Naive B cell (primary cell): ENCODE results near the gene FGF2. TPM values are rescaled to one million over a fixed set of nuclear protein-coding genes. Genes with fewer than 3 reads are reported as not detected.
A peak's percentile ranks its signal among the peaks of the same experiment; 100 is the strongest.
"Not testable (repeated sequence)": the region's sequence is repeated elsewhere in the genome, so short reads cannot be mapped to it uniquely, and the experiment has no call there.

Experiments used
- ATAC-seq, 2 donors: fragments of 150-1000 bp; cut with Tn5 transposase; 2 replicates each; pipeline ENCODE4 v1.10.0; 2021; ENCODE audit warnings: low read depth in 2 of 2, mild to moderate bottlenecking in 2 of 2, moderate library complexity in 2 of 2
- DNase-seq: peaks from one replicate; pipeline ENCODE4 v3.0.0; 2022
- H3K27ac Mint-ChIP-seq, 6 donors: one replicate each; pipeline ENCODE4 v1.8.0; 2020 to 2022; ENCODE audit warnings: mild to moderate bottlenecking in 6 of 6, mixed read lengths in 6 of 6, moderate library complexity in 5 of 6, inconsistent platforms in 2 of 6
- H3K27me3 Mint-ChIP-seq, 3 donors: one replicate each; pipeline ENCODE4 v1.8.0; 2021 to 2022; ENCODE audit warnings: mixed read lengths in 3 of 3, mild to moderate bottlenecking in 1 of 3
- H3K36me3 Mint-ChIP-seq, 2 donors: one replicate each; pipeline ENCODE4 v1.8.0; 2020 to 2022; ENCODE audit warnings: mixed read lengths in 2 of 2, inconsistent platforms in 1 of 2, mild to moderate bottlenecking in 1 of 2
- H3K4me1 Mint-ChIP-seq, 3 donors: one replicate each; pipeline ENCODE4 v1.8.0; 2020 to 2022; ENCODE audit warnings: mixed read lengths in 3 of 3, inconsistent platforms in 1 of 3, mild to moderate bottlenecking in 1 of 3, moderate library complexity in 1 of 3
- H3K4me3 Mint-ChIP-seq, 8 donors: one replicate each; pipeline ENCODE4 v1.8.0; 2020 to 2022; ENCODE audit warnings: mild to moderate bottlenecking in 8 of 8, mixed read lengths in 8 of 8, moderate library complexity in 8 of 8, inconsistent platforms in 2 of 8
- H3K9me3 Mint-ChIP-seq, 7 donors: one replicate each; pipeline ENCODE4 v1.8.0; 2020 to 2022; ENCODE audit warnings: mixed read lengths in 7 of 7, mild to moderate bottlenecking in 5 of 7, inconsistent platforms in 2 of 7, moderate library complexity in 1 of 7
- polyA plus RNA-seq, 6 donors: library from polyadenylated mRNA; unstranded; fragments of 300-500 nt; fragmentation: Illumina TruSeq; gene quantifications; one replicate each; pipeline ENCODE4 v1.2.3, GENCODE V29; 2021; ENCODE audit warnings: low read depth in 6 of 6

Gene FGF2
- polyA plus RNA-seq: under 1 TPM in 3 of 6 donors, not detected in 3; 0.06 to 0.17 (median 0.08) TPM

DNA sequence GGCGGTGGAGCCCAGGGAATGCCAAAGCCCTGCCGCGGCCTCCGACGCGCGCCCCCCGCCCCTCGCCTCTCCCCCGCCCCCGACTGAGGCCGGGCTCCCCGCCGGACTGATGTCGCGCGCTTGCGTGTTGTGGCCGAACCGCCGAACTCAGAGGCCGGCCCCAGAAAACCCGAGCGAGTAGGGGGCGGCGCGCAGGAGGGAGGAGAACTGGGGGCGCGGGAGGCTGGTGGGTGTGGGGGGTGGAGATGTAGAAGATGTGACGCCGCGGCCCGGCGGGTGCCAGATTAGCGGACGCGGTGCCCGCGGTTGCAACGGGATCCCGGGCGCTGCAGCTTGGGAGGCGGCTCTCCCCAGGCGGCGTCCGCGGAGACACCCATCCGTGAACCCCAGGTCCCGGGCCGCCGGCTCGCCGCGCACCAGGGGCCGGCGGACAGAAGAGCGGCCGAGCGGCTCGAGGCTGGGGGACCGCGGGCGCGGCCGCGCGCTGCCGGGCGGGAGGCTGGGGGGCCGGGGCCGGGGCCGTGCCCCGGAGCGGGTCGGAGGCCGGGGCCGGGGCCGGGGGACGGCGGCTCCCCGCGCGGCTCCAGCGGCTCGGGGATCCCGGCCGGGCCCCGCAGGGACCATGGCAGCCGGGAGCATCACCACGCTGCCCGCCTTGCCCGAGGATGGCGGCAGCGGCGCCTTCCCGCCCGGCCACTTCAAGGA is at the start of gene FGF2:
Gene FGF2 (plus strand): TSS at position 279 of the 705 bp plus-strand sequence. CDS start 344 bp downstream, at position 623.
- peaks cover 5 to 8% of the 10 kb centered on the region in 2 donors for H3K36me3 Mint-ChIP-seq
- H3K4me3 Mint-ChIP-seq: peak within 1 kb of the TSS; percentile 76 to 92 (median 90)
- H3K4me1 Mint-ChIP-seq: peaks cover 12 to 16% (median 15%) of the 10 kb centered on the region in 3 donors
- DNase-seq (no peak), ATAC-seq (peak in 1 of 2 donors; percentile 10)
- H3K9me3 Mint-ChIP-seq: peaks cover 3 to 25% (median 9%) of the 10 kb centered on the region in 7 donors
- peaks cover 59 to 81% (median 71%) of the 10 kb centered on the region in 3 donors for H3K27me3 Mint-ChIP-seq
- peak within 1 kb of the TSS in 3 of 6 donors; percentile 12 to 76 (median 60) for H3K27ac Mint-ChIP-seq

DNA sequence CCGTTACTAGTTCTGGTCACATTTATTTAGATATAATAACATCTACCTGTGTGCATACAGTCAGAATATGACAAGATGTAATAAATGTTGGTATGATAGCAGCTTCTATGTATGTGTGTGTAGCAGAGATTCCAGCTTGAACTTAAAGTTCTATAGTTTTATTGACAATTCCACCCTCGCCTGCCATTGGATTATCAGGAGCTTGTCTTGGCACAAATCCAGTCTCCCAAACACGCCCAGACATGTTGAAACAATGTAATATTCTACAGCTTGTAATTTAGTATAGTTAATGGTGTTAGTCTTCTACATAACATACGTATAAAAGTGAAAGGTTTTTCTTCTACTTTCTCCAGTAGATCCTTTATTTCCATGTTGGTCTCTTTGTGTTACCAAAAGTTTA is 49.7 kb upstream of the FGF2 start:
- Mint-ChIP-seq H3K4me1 (no peaks in the 10 kb centered on the region), H3K36me3 (no peaks in the 10 kb centered on the region), H3K27me3 (peaks cover 0 to 5% (median 5%) of the 10 kb centered on the region in 3 donors), H3K27ac (no peak overlapping the region), H3K9me3 (no peaks in the 10 kb centered on the region), H3K4me3 (no peak overlapping the region)
- DNase-seq (no peak), ATAC-seq (no peak)

- H3K36me3 Mint-ChIP-seq: no peaks in the 10 kb centered on the region
- peaks cover 0 to 16% (median 6%) of the 10 kb centered on the region in 3 donors for H3K27me3 Mint-ChIP-seq
- H3K27ac Mint-ChIP-seq: no peak overlapping the region
- H3K4me3 Mint-ChIP-seq: no peak overlapping the region
- ATAC-seq: no peak
- no peaks in the 10 kb centered on the region for H3K9me3 Mint-ChIP-seq
- no peaks in the 10 kb centered on the region for H3K4me1 Mint-ChIP-seq
- no peak for DNase-seq
Observed at GRCh38 chr4:122777846-122778673, 48.6 kb upstream of the FGF2 start.

DNA sequence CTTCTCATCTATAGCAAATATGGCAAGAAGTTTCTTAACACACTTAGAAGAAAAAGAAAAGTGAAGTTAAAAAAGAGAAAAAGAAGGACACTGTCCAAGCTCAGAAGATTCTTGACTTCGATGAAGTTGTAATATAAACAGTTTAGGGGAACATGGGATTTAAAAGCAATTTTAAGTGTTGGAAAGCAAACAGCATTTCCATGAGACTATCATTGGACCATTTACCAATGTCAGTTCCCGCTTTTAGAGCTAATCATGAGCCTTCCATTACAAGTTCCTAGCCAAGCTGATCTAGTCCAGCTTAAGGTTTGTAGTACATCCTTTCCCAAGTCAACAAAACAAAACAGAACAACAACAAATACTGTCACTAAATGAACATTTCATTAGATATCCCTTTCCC is 45.1 kb upstream of the FGF2 start:
- H3K27me3 Mint-ChIP-seq: peaks cover 0 to 22% (median 6%) of the 10 kb centered on the region in 3 donors
- no peak for DNase-seq
- no peak overlapping the region for H3K4me3 Mint-ChIP-seq
- ATAC-seq: no peak
- H3K4me1 Mint-ChIP-seq: peaks cover 0 to 4% (median 0%) of the 10 kb centered on the region in 3 donors
- no peak overlapping the region for H3K27ac Mint-ChIP-seq
- H3K36me3 Mint-ChIP-seq: peaks cover 0 to 3% of the 10 kb centered on the region in 2 donors
- H3K9me3 Mint-ChIP-seq: peaks cover 0 to 6% (median 2%) of the 10 kb centered on the region in 7 donors

DNA sequence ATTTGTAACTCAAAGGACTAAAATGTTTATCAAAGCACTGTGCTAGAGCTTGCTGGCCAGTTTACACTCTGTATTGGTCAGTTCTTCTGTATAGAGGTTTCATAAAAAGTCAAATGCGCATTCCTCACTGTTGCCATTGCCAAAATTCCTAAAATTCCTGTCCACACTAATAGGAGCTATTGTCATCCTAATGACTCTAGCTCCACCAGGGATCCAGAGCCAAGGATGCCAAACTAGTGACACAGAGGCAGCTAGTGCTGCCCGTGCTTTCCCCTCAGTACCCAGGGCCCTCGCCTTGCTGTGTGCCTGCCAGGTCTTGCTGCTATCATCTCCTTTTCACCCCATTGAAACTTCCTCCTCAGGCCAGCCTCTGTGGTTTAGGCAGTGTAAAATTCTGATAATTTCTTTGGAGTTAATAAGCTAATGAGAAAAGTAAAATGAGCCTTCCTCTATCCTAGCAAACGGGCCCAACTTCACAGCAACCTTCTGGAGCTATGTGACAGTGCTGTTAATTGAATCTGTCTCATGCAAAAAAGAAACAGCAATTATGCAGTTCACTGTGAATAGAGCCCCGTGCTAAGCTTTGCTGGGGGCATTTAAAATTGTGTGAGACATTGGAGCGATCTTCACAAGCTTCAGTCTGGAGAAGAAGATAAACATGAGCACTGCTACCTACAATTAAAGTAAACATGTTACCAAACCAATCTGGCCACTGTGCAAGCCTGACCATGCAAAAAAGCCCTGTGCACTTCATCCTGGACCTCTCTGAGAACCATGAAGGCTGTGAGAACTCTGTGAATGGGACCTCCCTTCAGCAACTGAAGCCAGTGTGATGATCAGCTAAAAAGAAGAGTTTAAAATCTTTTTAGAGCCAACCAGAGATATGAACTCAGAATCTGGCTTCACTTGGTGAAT is 43.1 kb upstream of the FGF2 start:
- H3K27ac Mint-ChIP-seq: no peak overlapping the region
- peaks cover 0 to 4% (median 0%) of the 10 kb centered on the region in 3 donors for H3K4me1 Mint-ChIP-seq
- DNase-seq: no peak
- ATAC-seq: no peak
- peaks cover 0 to 22% (median 6%) of the 10 kb centered on the region in 3 donors for H3K27me3 Mint-ChIP-seq
- no peak overlapping the region for H3K4me3 Mint-ChIP-seq
- peaks cover 2 to 6% (median 4%) of the 10 kb centered on the region in 7 donors for H3K9me3 Mint-ChIP-seq
- H3K36me3 Mint-ChIP-seq: peaks cover 0 to 4% of the 10 kb centered on the region in 2 donors

DNA sequence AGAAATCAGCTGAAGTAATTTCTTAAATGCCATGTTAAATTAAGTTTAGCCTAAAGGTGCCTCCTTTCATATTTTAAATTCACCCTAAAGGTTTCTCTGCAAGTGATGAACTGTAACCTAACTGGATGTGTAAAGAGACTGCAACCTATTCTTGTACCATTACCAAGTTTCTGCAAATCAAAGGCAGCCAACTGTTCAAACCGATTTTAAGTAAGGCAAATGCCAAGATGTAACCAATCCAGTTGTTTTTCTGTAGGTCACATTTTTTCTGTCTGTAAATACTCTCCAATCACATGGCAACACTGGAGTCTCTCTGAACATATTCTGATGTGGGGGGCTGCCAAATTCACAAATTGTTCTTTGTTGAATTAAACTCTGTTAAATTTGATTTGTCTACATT is 42.4 kb upstream of the FGF2 start:
- Mint-ChIP-seq H3K4me1 (peaks cover 0 to 4% (median 0%) of the 10 kb centered on the region in 3 donors), H3K36me3 (peaks cover 0 to 4% of the 10 kb centered on the region in 2 donors), H3K27me3 (peaks cover 0 to 22% (median 6%) of the 10 kb centered on the region in 3 donors), H3K4me3 (peak overlapping the region in 1 of 8 donors; percentile 9), H3K9me3 (peaks cover 2 to 6% (median 4%) of the 10 kb centered on the region in 7 donors), H3K27ac (no peak overlapping the region)
- no peak for DNase-seq
- no peak for ATAC-seq

- Mint-ChIP-seq H3K27ac (peak overlapping the region in 1 of 6 donors; percentile 71), H3K36me3 (peaks cover 0 to 4% of the 10 kb centered on the region in 2 donors), H3K4me1 (peaks cover 0 to 4% (median 0%) of the 10 kb centered on the region in 3 donors), H3K27me3 (peaks cover 0 to 22% (median 6%) of the 10 kb centered on the region in 3 donors), H3K4me3 (no peak overlapping the region), H3K9me3 (peaks cover 2 to 6% (median 4%) of the 10 kb centered on the region in 7 donors)
- DNase-seq (no peak), ATAC-seq (no peak)
Observed at GRCh38 chr4:122785099-122785498, 41.5 kb upstream of the FGF2 start.

DNA sequence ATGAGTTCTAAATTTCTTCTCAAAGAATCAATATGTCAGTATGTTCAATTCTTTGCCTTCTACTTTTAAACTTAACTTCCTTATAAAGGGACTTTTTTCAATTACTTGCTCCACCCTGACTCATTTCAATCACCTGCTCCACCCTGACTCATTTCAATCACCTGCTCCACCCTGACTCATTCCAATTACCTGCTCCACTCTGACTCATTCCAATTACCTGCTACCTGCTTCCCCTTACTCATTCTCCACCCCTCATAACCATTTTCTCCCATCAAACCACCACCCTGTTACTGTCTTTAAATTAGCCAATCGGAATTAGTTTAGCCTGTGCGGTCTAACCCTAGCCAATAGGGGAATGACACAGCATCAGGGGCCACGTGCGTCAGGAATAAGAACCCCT is 40.3 kb upstream of the FGF2 start:
- not testable (repeated sequence) for H3K27ac Mint-ChIP-seq, H3K36me3 Mint-ChIP-seq, ATAC-seq, H3K4me1 Mint-ChIP-seq, H3K9me3 Mint-ChIP-seq, DNase-seq
- peaks cover 0 to 25% (median 6%) of the 10 kb centered on the region in 3 donors for H3K27me3 Mint-ChIP-seq
- peak overlapping the region in 1 of 8 donors; percentile 67 for H3K4me3 Mint-ChIP-seq

- not testable (repeated sequence) for H3K4me1 Mint-ChIP-seq, DNase-seq, H3K9me3 Mint-ChIP-seq, ATAC-seq, H3K4me3 Mint-ChIP-seq, H3K36me3 Mint-ChIP-seq
- H3K27me3 Mint-ChIP-seq: peaks cover 0 to 20% (median under 1%) of the 10 kb centered on the region in 3 donors
- H3K27ac Mint-ChIP-seq: peak overlapping the region in 1 of 6 donors; percentile 31
Observed at GRCh38 chr4:122786920-122787319, 39.7 kb upstream of the FGF2 start.

GRCh38 chr4:122787940-122788339 is 38.7 kb upstream of the FGF2 start:
- Mint-ChIP-seq H3K36me3 (peaks cover 0 to 4% of the 10 kb centered on the region in 2 donors), H3K4me3 (no peak overlapping the region), H3K27me3 (peaks cover 0 to 10% (median 0%) of the 10 kb centered on the region in 3 donors), H3K9me3 (peaks cover 2 to 6% (median 4%) of the 10 kb centered on the region in 7 donors), H3K27ac (no peak overlapping the region), H3K4me1 (peaks cover 0 to 4% (median 0%) of the 10 kb centered on the region in 3 donors)
- ATAC-seq: no peak
- no peak for DNase-seq

- peaks cover 0 to 4% of the 10 kb centered on the region in 2 donors for H3K36me3 Mint-ChIP-seq
- ATAC-seq (no peak), DNase-seq (no peak)
- no peak overlapping the region for H3K4me3 Mint-ChIP-seq
- peaks cover 0 to 4% (median 0%) of the 10 kb centered on the region in 3 donors for H3K4me1 Mint-ChIP-seq
- H3K27me3 Mint-ChIP-seq: peaks cover 0 to 4% (median 2%) of the 10 kb centered on the region in 3 donors
- H3K9me3 Mint-ChIP-seq: peaks cover 2 to 6% (median 4%) of the 10 kb centered on the region in 7 donors
- no peak overlapping the region for H3K27ac Mint-ChIP-seq
Observed at GRCh38 chr4:122788935-122789334, 37.7 kb upstream of the FGF2 start.

DNA sequence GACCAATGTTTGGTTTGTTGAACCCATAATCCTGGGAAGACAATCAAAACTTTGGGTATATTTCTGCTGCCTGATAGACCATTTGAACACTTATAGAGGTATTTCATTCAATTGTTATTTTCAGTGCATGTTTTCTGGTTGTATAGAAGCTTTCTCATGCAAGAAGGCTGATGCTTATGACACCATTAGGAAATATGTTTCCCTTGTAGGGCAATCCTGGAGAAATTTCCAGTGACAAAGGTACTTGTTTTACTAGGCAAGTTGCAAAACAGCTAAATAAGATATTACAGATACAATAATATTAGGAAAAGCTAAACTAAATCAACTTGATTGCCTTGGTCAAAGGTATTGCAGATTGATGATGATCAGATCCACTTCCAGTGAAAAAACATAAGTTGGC is 32.8 kb upstream of the FGF2 start:
- H3K9me3 Mint-ChIP-seq: no peaks in the 10 kb centered on the region
- H3K36me3 Mint-ChIP-seq: peaks cover 0 to 7% of the 10 kb centered on the region in 2 donors
- H3K4me3 Mint-ChIP-seq: no peak overlapping the region
- no peak overlapping the region for H3K27ac Mint-ChIP-seq
- no peaks in the 10 kb centered on the region for H3K4me1 Mint-ChIP-seq
- H3K27me3 Mint-ChIP-seq: peaks cover 3 to 23% (median 22%) of the 10 kb centered on the region in 3 donors
- ATAC-seq (no peak), DNase-seq (no peak)
